ENCODE results near the gene LST1. TPM values are rescaled to one million over a fixed set of nuclear protein-coding genes. Genes with fewer than 3 reads are reported as not detected.

LST1 gene
- total RNA-seq, 1 donor from 2014 or later: not detected

GRCh38 chr6:31580438-31580740 is 5.7 kb upstream of the LST1 start:
- Histone ChIP-seq H3F3A (ENCODE audit: low read depth) (no peaks in the 10 kb centered on the region), H3K79me2 (ENCODE audit: low read depth) (no peaks in the 10 kb centered on the region), H3K36me3 (no peaks in the 10 kb centered on the region), H3K4me2 (peak overlapping the region; percentile 94), H2AFZ (replicated peaks) (peak overlapping the region; percentile 87), H3K9me3 (ENCODE audit: low read depth) (no peaks in the 10 kb centered on the region), H3K4me3 (peak overlapping the region; percentile 69), H4K20me1 (ENCODE audit: low read depth) (no peaks in the 10 kb centered on the region), H3K27ac (no peak overlapping the region), H3K27me3 (peaks cover 9% of the 10 kb centered on the region), H3K9ac (no peak overlapping the region), H3K4me1 (peaks cover 11% of the 10 kb centered on the region)
- H3K4me1 Mint-ChIP-seq: peaks cover 15% of the 10 kb centered on the region
- H3K4me3 Mint-ChIP-seq: peak overlapping the region; percentile 95
- H3K27ac Mint-ChIP-seq: peak overlapping the region; percentile 86
- H3K9me3 Mint-ChIP-seq: no peaks in the 10 kb centered on the region
- peaks cover 20% of the 10 kb centered on the region for H3K27me3 Mint-ChIP-seq (ENCODE audit: insufficient read depth, low read depth)
- H3K36me3 Mint-ChIP-seq: no peaks in the 10 kb centered on the region
- no peak for DNase-seq (ENCODE audit: low spot score)
- no peak for TF ChIP-seq CTCF (IDR thresholded peaks at IDR 0.05)
- no peak for TF ChIP-seq EZH2phosphoT487 (IDR thresholded peaks at IDR 0.05)
- no peak for TF ChIP-seq EZH2 (IDR thresholded peaks at IDR 0.05)

GRCh38 chr6:31580807-31581433 is 5.2 kb upstream of the LST1 start:
- Histone ChIP-seq H3F3A (ENCODE audit: low read depth) (no peaks in the 10 kb centered on the region), H4K20me1 (ENCODE audit: low read depth) (no peaks in the 10 kb centered on the region), H3K4me1 (peaks cover 11% of the 10 kb centered on the region), H3K4me2 (peak overlapping the region; percentile 94), H3K9ac (peak overlapping the region; percentile 44), H2AFZ (replicated peaks) (peak overlapping the region; percentile 87), H3K4me3 (peak overlapping the region; percentile 69), H3K36me3 (no peaks in the 10 kb centered on the region), H3K79me2 (ENCODE audit: low read depth) (no peaks in the 10 kb centered on the region), H3K27me3 (peaks cover 9% of the 10 kb centered on the region), H3K9me3 (ENCODE audit: low read depth) (no peaks in the 10 kb centered on the region), H3K27ac (no peak overlapping the region)
- Mint-ChIP-seq H3K27me3 (ENCODE audit: insufficient read depth, low read depth) (peaks cover 17% of the 10 kb centered on the region), H3K27ac (peak overlapping the region; percentile 90), H3K9me3 (no peaks in the 10 kb centered on the region), H3K36me3 (no peaks in the 10 kb centered on the region), H3K4me3 (peak overlapping the region; percentile 95), H3K4me1 (peaks cover 15% of the 10 kb centered on the region)
- DNase-seq (ENCODE audit: low spot score): peak; percentile 93
- peak; percentile 96 for TF ChIP-seq CTCF (IDR thresholded peaks at IDR 0.05)
- peak; percentile 39 for TF ChIP-seq EZH2 (IDR thresholded peaks at IDR 0.05)
- TF ChIP-seq EZH2phosphoT487 (IDR thresholded peaks at IDR 0.05): no peak

GRCh38 chr6:31581434-31582229 is 4.4 kb upstream of the LST1 start:
- H3K36me3 Mint-ChIP-seq: no peaks in the 10 kb centered on the region
- TF ChIP-seq CTCF (IDR thresholded peaks at IDR 0.05) (no peak), EZH2phosphoT487 (IDR thresholded peaks at IDR 0.05) (no peak), EZH2 (IDR thresholded peaks at IDR 0.05) (no peak)
- Histone ChIP-seq H3K4me1 (peaks cover 11% of the 10 kb centered on the region), H3K9me3 (ENCODE audit: low read depth) (no peaks in the 10 kb centered on the region), H3K79me2 (ENCODE audit: low read depth) (no peaks in the 10 kb centered on the region), H3K9ac (peak overlapping the region; percentile 44), H3K27me3 (peaks cover 9% of the 10 kb centered on the region), H3K4me2 (peak overlapping the region; percentile 94), H3F3A (ENCODE audit: low read depth) (no peaks in the 10 kb centered on the region), H3K4me3 (peak overlapping the region; percentile 69), H3K36me3 (no peaks in the 10 kb centered on the region), H4K20me1 (ENCODE audit: low read depth) (no peaks in the 10 kb centered on the region), H2AFZ (replicated peaks) (peak overlapping the region; percentile 87), H3K27ac (no peak overlapping the region)
- DNase-seq (ENCODE audit: low spot score): peak; percentile 27
- peak overlapping the region; percentile 90 for H3K27ac Mint-ChIP-seq
- peaks cover 15% of the 10 kb centered on the region for H3K4me1 Mint-ChIP-seq
- peaks cover 17% of the 10 kb centered on the region for H3K27me3 Mint-ChIP-seq (ENCODE audit: insufficient read depth, low read depth)
- H3K4me3 Mint-ChIP-seq: peak overlapping the region; percentile 95
- no peaks in the 10 kb centered on the region for H3K9me3 Mint-ChIP-seq
